ENCODE results near the gene WIPF3. TPM values are rescaled to one million over a fixed set of nuclear protein-coding genes. Genes with fewer than 3 reads are reported as not detected.

WIPF3 gene
- total and polyA plus RNA-seq, 2 experiments from 2014 or later, result 1.4 to 2.8 TPM

GRCh38 chr7:29891766-29892165 is 85.5 kb downstream of the WIPF3 start:
- Histone ChIP-seq H3K9me3 (ENCODE audit: low read depth) (no peaks in the 10 kb centered on the region), H3K4me1 (ENCODE audit: low read depth) (no peaks in the 10 kb centered on the region), H3K36me3 (no peaks in the 10 kb centered on the region), H3K27me3 (no peaks in the 10 kb centered on the region), H3K4me3 (no peak overlapping the region), H3K27ac (no peak overlapping the region)
- no peak for TF ChIP-seq CTCF (IDR thresholded peaks at IDR 0.05; ENCODE audit: low read depth, low read length)
- no peak for DNase-seq (ENCODE audit: low read depth in 1 of 2, low spot score in 1 of 2)

GRCh38 chr7:29892231-29892630 is 85.9 kb downstream of the WIPF3 start:
- Histone ChIP-seq H3K4me1 (ENCODE audit: low read depth) (no peaks in the 10 kb centered on the region), H3K27me3 (no peaks in the 10 kb centered on the region), H3K27ac (no peak overlapping the region), H3K36me3 (no peaks in the 10 kb centered on the region), H3K4me3 (no peak overlapping the region), H3K9me3 (ENCODE audit: low read depth) (no peaks in the 10 kb centered on the region)
- DNase-seq (ENCODE audit: low read depth in 1 of 2, low spot score in 1 of 2), result no peak
- no peak for TF ChIP-seq CTCF (IDR thresholded peaks at IDR 0.05; ENCODE audit: low read depth, low read length)

- Histone ChIP-seq H3K36me3 (no peaks in the 10 kb centered on the region), H3K4me1 (ENCODE audit: low read depth) (no peaks in the 10 kb centered on the region), H3K9me3 (ENCODE audit: low read depth) (no peaks in the 10 kb centered on the region), H3K4me3 (no peak overlapping the region), H3K27me3 (no peaks in the 10 kb centered on the region), H3K27ac (no peak overlapping the region)
- TF ChIP-seq CTCF (IDR thresholded peaks at IDR 0.05; ENCODE audit: low read depth, low read length), result no peak
- DNase-seq (ENCODE audit: low read depth in 1 of 2, low spot score in 1 of 2), result no peak
These were observed 87.2 kb downstream of the WIPF3 start for GRCh38 chr7:29893351-29893965.

GRCh38 chr7:29894256-29894655 is 87.9 kb downstream of the WIPF3 start:
- Histone ChIP-seq H3K27ac (no peak overlapping the region), H3K36me3 (no peaks in the 10 kb centered on the region), H3K4me1 (ENCODE audit: low read depth) (no peaks in the 10 kb centered on the region), H3K27me3 (no peaks in the 10 kb centered on the region), H3K4me3 (no peak overlapping the region), H3K9me3 (ENCODE audit: low read depth) (no peaks in the 10 kb centered on the region)
- TF ChIP-seq CTCF (IDR thresholded peaks at IDR 0.05; ENCODE audit: low read depth, low read length), result no peak
- no peak for DNase-seq (ENCODE audit: low read depth in 1 of 2, low spot score in 1 of 2)

GRCh38 chr7:29895559-29895958 is 89.3 kb downstream of the WIPF3 start:
- no peak for DNase-seq (ENCODE audit: low read depth in 1 of 2, low spot score in 1 of 2)
- Histone ChIP-seq H3K27me3 (no peaks in the 10 kb centered on the region), H3K4me1 (ENCODE audit: low read depth) (no peaks in the 10 kb centered on the region), H3K36me3 (no peaks in the 10 kb centered on the region), H3K9me3 (ENCODE audit: low read depth) (no peaks in the 10 kb centered on the region), H3K4me3 (no peak overlapping the region), H3K27ac (no peak overlapping the region)
- TF ChIP-seq CTCF (IDR thresholded peaks at IDR 0.05; ENCODE audit: low read depth, low read length), result no peak
